Panc1 (cell line): ENCODE results near the gene NAV1. TPM values are rescaled to one million over a fixed set of nuclear protein-coding genes. Genes with fewer than 3 reads are reported as not detected.

Experiments used
- ATAC-seq: fragments of 200-7000 bp; cut with Tn5 transposase; 2 replicates; pipeline ENCODE4 v1.9.1; 2020; ENCODE audit warnings: mild to moderate bottlenecking, moderate library complexity
- BruUV-seq: library from RNA; stranded (reverse); fragments of 400-500 nt; replicated peaks from 2 replicates; lab custom pipeline; 2021; lab: Mats Ljungman, UMichigan
- CTCF ChIA-PET: fragments of 300-600 bp; sonication (Branson Sonifier 250); formaldehyde crosslinking; loops from one replicate; lab custom pipeline; 2022; ENCODE audit warnings: antibody characterized with exemption; lab: Charles Lee
- POLR2A ChIA-PET: fragments of 300-600 bp; sonication (Branson Sonifier 250); formaldehyde crosslinking; loops from one replicate; lab custom pipeline; 2022; ENCODE audit warnings: antibody characterized with exemption; lab: Charles Lee
- DNase-seq: peaks from one replicate; pipeline ENCODE4 v3.0.0-alpha.2; 2010; ENCODE audit warnings: low read depth, low spot score
- H3K27ac ChIP-seq: 2 replicates; pipeline ENCODE4 v1.5.1; 2011; ENCODE audit warnings: mild to moderate bottlenecking, low read length, inconsistent platforms
- H3K27me3 ChIP-seq: fragments of 200-500 bp; sonication (Bioruptor generic); 2 replicates; pipeline ENCODE4 v1.6.0; 2014; ENCODE audit warnings: low read length, inconsistent platforms; ENCODE audit not compliant: control insufficient read depth, insufficient read depth
- H3K36me3 ChIP-seq: fragments of 200-500 bp; sonication (Bioruptor generic); 2 replicates; pipeline ENCODE4 v1.5.1; 2014; ENCODE audit warnings: inconsistent platforms, mild to moderate bottlenecking, low read length, moderate library complexity; ENCODE audit not compliant: control insufficient read depth, insufficient read depth
- H3K4me1 ChIP-seq: 2 replicates; pipeline ENCODE4 v1.5.1; 2011; ENCODE audit warnings: inconsistent platforms, mild to moderate bottlenecking, low read length, moderate library complexity; ENCODE audit not compliant: control insufficient read depth, insufficient read depth
- H3K4me3 ChIP-seq, 2 experiments: 2 replicates each; pipeline ENCODE4 v1.5.1; 2011 to 2012; ENCODE audit warnings: low read depth in 2 of 2, low read length in 2 of 2, mild to moderate bottlenecking in 2 of 2, inconsistent platforms in 1 of 2, moderate library complexity in 1 of 2
- H3K9me3 ChIP-seq: fragments of 200-500 bp; sonication (Bioruptor generic); 2 replicates; pipeline ENCODE4 v1.5.1; 2014; ENCODE audit warnings: low read depth, mild to moderate bottlenecking, inconsistent platforms, low read length, moderate library complexity; ENCODE audit not compliant: control insufficient read depth, insufficient read depth
- CTCF ChIP-seq: fragments of 450-650 bp; IDR thresholded peaks from 2 replicates; pipeline ENCODE4 v1.5.1; 2017; ENCODE audit warnings: mild to moderate bottlenecking
- POLR2AphosphoS5 ChIP-seq: IDR thresholded peaks from 2 replicates; pipeline ENCODE4 v1.6.1; 2012; ENCODE audit warnings: mild to moderate bottlenecking, low read depth, low read length, moderate library complexity
- REST ChIP-seq, 2 experiments: IDR thresholded peaks; 2 replicates each; pipeline ENCODE4 v1.6.1; 2011 to 2012; ENCODE audit warnings: low read depth in 2 of 2, control low read depth in 1 of 2, low read length in 1 of 2, mild to moderate bottlenecking in 1 of 2, moderate library complexity in 1 of 2; ENCODE audit not compliant: insufficient read depth in 1 of 2
- SIN3A ChIP-seq: IDR thresholded peaks from 2 replicates; pipeline ENCODE4 v1.6.1; 2012; ENCODE audit warnings: low read depth, mild to moderate bottlenecking, low read length, moderate library complexity, borderline replicate concordance; ENCODE audit not compliant: insufficient read depth
- TCF7L2 ChIP-seq: IDR thresholded peaks from 2 replicates; pipeline ENCODE4 v1.6.1; 2011; ENCODE audit warnings: mild to moderate bottlenecking, low read depth, low read length, inconsistent platforms
- in situ Hi-C: cut with HindIII; loops from 2 replicates; pipeline ENCODE4 v1.10.0; 2016; ENCODE audit warnings: low sequenced_read_pairs, low pct_unique_long_range_greater_than_20kb
- intact Hi-C: fragments of 100-400 bp; cut with micrococcal nuclease; formaldehyde crosslinking; loops from one replicate; pipeline ENCODE4 v1.10.0; 2022; ENCODE audit not compliant: unreplicated experiment
- total RNA-seq: library from RNA; stranded (reverse); gene quantifications from one replicate; pipeline ENCODE4 v1.2.1, GENCODE V29; 2021; ENCODE audit not compliant: unreplicated experiment

The NAV1 gene
- total RNA-seq, 1 experiment from 2014 or later, result 29.0 TPM

GRCh38 chr1:201537467-201537866, 1.5 kb upstream of the NAV1 start:
- BruUV-seq, result no TSS peak
- POLR2A ChIA-PET, result no interaction called here
- H3K4me1 ChIP-seq, result peaks cover 24% of the 10 kb centered on the region

GRCh38 chr1:201537891-201538611, 876 bp upstream of the NAV1 start:
- H3K9me3 ChIP-seq, result no peaks in the 10 kb centered on the region
- CTCF ChIA-PET, result no interaction called here
- peak overlapping the region; percentile 54 to 80 for H3K4me3 ChIP-seq
- no peaks in the 10 kb centered on the region for H3K27me3 ChIP-seq
- H3K4me1 ChIP-seq, result peaks cover 24% of the 10 kb centered on the region
- in situ Hi-C loops (no loop called here), intact Hi-C loops (no loop called here)
- POLR2A ChIA-PET, result no interaction called here
- TF ChIP-seq TCF7L2 (no peak), CTCF (no peak), POLR2AphosphoS5 (no peak), REST (IDR thresholded peaks at IDR 0.05; ENCODE audit: insufficient read depth in 1 of 2, low read depth in 2 of 2, low read length in 1 of 2) (no peak), SIN3A (no peak)
- peak; percentile 25 for ATAC-seq
- H3K36me3 ChIP-seq, result no peaks in the 10 kb centered on the region
- no TSS peak for BruUV-seq
- H3K27ac ChIP-seq, result peak overlapping the region; percentile 36; the same call in 1 of the 2 replicates
- no peak for DNase-seq

More at GRCh38 chr1:201537467-201537866, 1.5 kb upstream of the NAV1 start:
- DNase-seq, result no peak
- ATAC-seq, result no peak
- CTCF ChIA-PET, result no interaction called here
- H3K27ac ChIP-seq, result no peak overlapping the region
- no peaks in the 10 kb centered on the region for H3K9me3 ChIP-seq
- H3K27me3 ChIP-seq, result no peaks in the 10 kb centered on the region
- in situ Hi-C loops (no loop called here), intact Hi-C loops (no loop called here)
- TF ChIP-seq TCF7L2, result no peak
- no peak for TF ChIP-seq REST (IDR thresholded peaks at IDR 0.05; ENCODE audit: insufficient read depth in 1 of 2, low read depth in 2 of 2, low read length in 1 of 2)
- TF ChIP-seq SIN3A, result no peak
- TF ChIP-seq CTCF, result no peak
- no peak for TF ChIP-seq POLR2AphosphoS5
- no peak overlapping the region for H3K4me3 ChIP-seq
- H3K36me3 ChIP-seq, result no peaks in the 10 kb centered on the region
